H9 (cell line): ENCODE measurements around the gene CSTF2. TPM values are rescaled to one million over a fixed set of nuclear protein-coding genes. Genes with fewer than 3 reads are reported as not detected.
A peak's percentile ranks its signal among the peaks of the same experiment; 100 is the strongest.

Source experiments
- DNase-seq: peaks from one replicate; pipeline ENCODE4 v3.0.0-alpha.2; 2017
- H2AFZ ChIP-seq: one replicate; pipeline ENCODE4 v1.6.1; 2013; ENCODE audit warnings: mild to moderate bottlenecking, low read length, control low read depth, moderate library complexity
- H2AK5ac ChIP-seq: 2 replicates; pipeline ENCODE4 v1.6.1; 2013; ENCODE audit warnings: low read length, control low read depth, mixed read lengths; ENCODE audit not compliant: insufficient read length
- H2BK120ac ChIP-seq: one replicate; pipeline ENCODE4 v1.6.1; 2013; ENCODE audit warnings: low read depth, mild to moderate bottlenecking, low read length, control low read depth, inconsistent platforms; ENCODE audit not compliant: poor library complexity, severe bottlenecking
- H2BK12ac ChIP-seq: 2 replicates; pipeline ENCODE4 v1.6.1; 2013; ENCODE audit warnings: low read length, control low read depth, mixed read lengths, low read depth; ENCODE audit not compliant: insufficient read length
- H2BK15ac ChIP-seq: 2 replicates; pipeline ENCODE4 v1.6.1; 2013; ENCODE audit warnings: low read depth, low read length, control low read depth
- H2BK20ac ChIP-seq: one replicate; pipeline ENCODE4 v1.6.1; 2013; ENCODE audit warnings: low read depth, mild to moderate bottlenecking, low read length, control low read depth, inconsistent platforms; ENCODE audit not compliant: poor library complexity, severe bottlenecking
- H2BK5ac ChIP-seq: 2 replicates; pipeline ENCODE4 v1.6.1; 2013; ENCODE audit warnings: low read length, control low read depth, mixed read lengths; ENCODE audit not compliant: insufficient read length
- H3K14ac ChIP-seq: 2 replicates; pipeline ENCODE4 v1.6.1; 2013; ENCODE audit warnings: low read length, control low read depth; ENCODE audit not compliant: insufficient read depth
- H3K18ac ChIP-seq: 2 replicates; pipeline ENCODE4 v1.6.1; 2013; ENCODE audit warnings: low read depth, mild to moderate bottlenecking, mixed read lengths, low read length, control low read depth; ENCODE audit not compliant: insufficient read length
- H3K23ac ChIP-seq: 2 replicates; pipeline ENCODE4 v1.6.1; 2013; ENCODE audit warnings: low read length, control low read depth, mixed read lengths, low read depth; ENCODE audit not compliant: insufficient read length
- H3K23me2 ChIP-seq: 2 replicates; pipeline ENCODE4 v1.6.1; 2013; ENCODE audit warnings: low read depth, mild to moderate bottlenecking, mixed read lengths, low read length, control low read depth; ENCODE audit not compliant: insufficient read length, poor library complexity, severe bottlenecking
- H3K27ac ChIP-seq: 2 replicates; pipeline ENCODE4 v1.5.1; 2013; ENCODE audit warnings: low read length, control low read depth, mixed read lengths, low read depth; ENCODE audit not compliant: insufficient read length
- H3K27me3 ChIP-seq: 2 replicates; pipeline ENCODE4 v1.6.1; 2013; ENCODE audit warnings: low read length, control low read depth, inconsistent platforms; ENCODE audit not compliant: insufficient read depth
- H3K4ac ChIP-seq: 2 replicates; pipeline ENCODE4 v1.6.1; 2013; ENCODE audit warnings: low read depth, mild to moderate bottlenecking, control low read depth, inconsistent platforms, low read length, moderate library complexity
- H3K4me1 ChIP-seq: 2 replicates; pipeline ENCODE4 v1.6.1; 2013; ENCODE audit warnings: low read length, control low read depth, inconsistent platforms; ENCODE audit not compliant: insufficient read depth
- H3K4me2 ChIP-seq: 2 replicates; pipeline ENCODE4 v1.6.1; 2013; ENCODE audit warnings: low read length, control low read depth, mixed read lengths; ENCODE audit not compliant: insufficient read length, insufficient read depth
- H3K56ac ChIP-seq: 2 replicates; pipeline ENCODE4 v1.6.1; 2013; ENCODE audit warnings: low read depth, mild to moderate bottlenecking, mixed read lengths, low read length, control low read depth; ENCODE audit not compliant: insufficient read length
- H3K79me1 ChIP-seq: 2 replicates; pipeline ENCODE4 v1.6.1; 2013; ENCODE audit warnings: low read depth, mild to moderate bottlenecking, moderate library complexity, low read length, control low read depth, inconsistent platforms; ENCODE audit not compliant: insufficient read depth, poor library complexity, severe bottlenecking
- H3K79me2 ChIP-seq: 2 replicates; pipeline ENCODE4 v1.6.1; 2013; ENCODE audit warnings: low read length, control low read depth, inconsistent platforms; ENCODE audit not compliant: insufficient read depth
- H3K9ac ChIP-seq: 2 replicates; pipeline ENCODE4 v1.6.1; 2013; ENCODE audit warnings: low read length, control low read depth, mixed read lengths; ENCODE audit not compliant: insufficient read length; ENCODE audit errors: extremely low read depth
- H3K9me3 ChIP-seq: one replicate; pipeline ENCODE4 v1.6.1; 2013; ENCODE audit warnings: low read depth, low read length, inconsistent platforms; ENCODE audit not compliant: control insufficient read depth
- H3T11ph ChIP-seq: one replicate; pipeline ENCODE4 v1.6.1; 2013; ENCODE audit warnings: mild to moderate bottlenecking, low read length, control low read depth, inconsistent platforms
- H4K20me1 ChIP-seq: one replicate; pipeline ENCODE4 v1.6.1; 2013; ENCODE audit not compliant: control insufficient read depth, insufficient read length, insufficient read depth
- H4K5ac ChIP-seq: 2 replicates; pipeline ENCODE4 v1.6.1; 2013; ENCODE audit warnings: low read depth, mild to moderate bottlenecking, mixed read lengths, low read length, control low read depth; ENCODE audit not compliant: insufficient read length
- H4K8ac ChIP-seq: replicated peaks from 2 replicates; pipeline ENCODE4 v1.6.1; 2013; ENCODE audit warnings: low read length, control low read depth, mixed read lengths, low read depth; ENCODE audit not compliant: insufficient read length
- H4K91ac ChIP-seq: 2 replicates; pipeline ENCODE4 v1.6.1; 2013; ENCODE audit warnings: low read depth, mild to moderate bottlenecking, moderate library complexity, mixed read lengths, low read length, control low read depth; ENCODE audit not compliant: insufficient read length
- H3K27ac Mint-ChIP-seq, 3 experiments: 2 replicates in 2 of 3; 3 replicates in 1 of 3; pipeline ENCODE4 v1.8.0; 2020 to 2021; ENCODE audit warnings: mixed read lengths in 3 of 3, mild to moderate bottlenecking in 1 of 3, moderate library complexity in 1 of 3
- H3K27me3 Mint-ChIP-seq: 2 replicates; pipeline ENCODE4 v1.8.0; 2021; ENCODE audit warnings: low read depth, mild to moderate bottlenecking, moderate library complexity, mixed read lengths
- H3K36me3 Mint-ChIP-seq, 3 experiments: 2 replicates in 2 of 3; 3 replicates in 1 of 3; pipeline ENCODE4 v1.8.0; 2020 to 2021; ENCODE audit warnings: low read depth in 3 of 3, mixed read lengths in 3 of 3; ENCODE audit not compliant: insufficient read depth in 1 of 3
- H3K4me1 Mint-ChIP-seq, 2 experiments: 2 replicates each; pipeline ENCODE4 v1.8.0; 2020; ENCODE audit warnings: mixed read lengths in 2 of 2
- H3K4me3 Mint-ChIP-seq, 2 experiments: 2 replicates in 1 of 2; 3 replicates in 1 of 2; pipeline ENCODE4 v1.8.0; 2020 to 2021; ENCODE audit warnings: mild to moderate bottlenecking in 2 of 2, mixed read lengths in 2 of 2, moderate library complexity in 1 of 2
- H3K9me3 Mint-ChIP-seq, 2 experiments: 2 replicates in 1 of 2; 3 replicates in 1 of 2; pipeline ENCODE4 v1.8.0; 2020; ENCODE audit warnings: mild to moderate bottlenecking in 2 of 2, mixed read lengths in 2 of 2, moderate library complexity in 1 of 2
- WGBS: extraction: QIAGEN DNeasy Blood & Tissue Kit; methylation state at CpG from one replicate; pipeline ENCODE4 v1.1.7; 2013; ENCODE audit warnings: missing lambda C conversion rate, low lambda C conversion rate, mixed read lengths; ENCODE audit not compliant: insufficient read length; ENCODE audit errors: extremely low coverage; 5-methylcytosine and 5-hydroxymethylcytosine counted together
- total RNA-seq: library from RNA; stranded (reverse); gene quantifications from 2 replicates; pipeline ENCODE4 v1.2.1, GENCODE V29; 2021
- TF ChIP-seq, protein P1 (sequence below): fragments of 200-600 bp; sonication (generic); conservative IDR thresholded peaks from 3 replicates; pipeline ENCODE4 v1.8.0; 2021; ENCODE audit warnings: antibody characterized with exemption, mild to moderate bottlenecking

CSTF2 gene
- total RNA-seq, 1 experiment from 2014 or later: 30.2 TPM

GRCh38 chrX:100819534-100819836 lies 706 bp upstream of the CSTF2 start:
- H3K9me3 ChIP-seq: peaks cover 50% of the 10 kb centered on the region
- peak; percentile 23 for DNase-seq
- TF ChIP-seq, protein P1, sequence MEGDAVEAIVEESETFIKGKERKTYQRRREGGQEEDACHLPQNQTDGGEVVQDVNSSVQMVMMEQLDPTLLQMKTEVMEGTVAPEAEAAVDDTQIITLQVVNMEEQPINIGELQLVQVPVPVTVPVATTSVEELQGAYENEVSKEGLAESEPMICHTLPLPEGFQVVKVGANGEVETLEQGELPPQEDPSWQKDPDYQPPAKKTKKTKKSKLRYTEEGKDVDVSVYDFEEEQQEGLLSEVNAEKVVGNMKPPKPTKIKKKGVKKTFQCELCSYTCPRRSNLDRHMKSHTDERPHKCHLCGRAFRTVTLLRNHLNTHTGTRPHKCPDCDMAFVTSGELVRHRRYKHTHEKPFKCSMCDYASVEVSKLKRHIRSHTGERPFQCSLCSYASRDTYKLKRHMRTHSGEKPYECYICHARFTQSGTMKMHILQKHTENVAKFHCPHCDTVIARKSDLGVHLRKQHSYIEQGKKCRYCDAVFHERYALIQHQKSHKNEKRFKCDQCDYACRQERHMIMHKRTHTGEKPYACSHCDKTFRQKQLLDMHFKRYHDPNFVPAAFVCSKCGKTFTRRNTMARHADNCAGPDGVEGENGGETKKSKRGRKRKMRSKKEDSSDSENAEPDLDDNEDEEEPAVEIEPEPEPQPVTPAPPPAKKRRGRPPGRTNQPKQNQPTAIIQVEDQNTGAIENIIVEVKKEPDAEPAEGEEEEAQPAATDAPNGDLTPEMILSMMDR: no peak
- Mint-ChIP-seq H3K4me1 (peaks cover 4 to 5% of the 10 kb centered on the region in 2 experiments), H3K36me3 (peaks cover 6 to 22% (median 22%) of the 10 kb centered on the region in 3 experiments; a peak in 6 of 7 replicates), H3K9me3 (peaks cover 58 to 63% of the 10 kb centered on the region in 2 experiments), H3K27me3 (peaks cover 38% of the 10 kb centered on the region), H3K27ac (peak overlapping the region in 1 of 3 experiments; percentile 62; a peak in 1 of 7 replicates), H3K4me3 (peak overlapping the region; percentile 89 to 93)
- peak overlapping the region; percentile 62 for H3K4me2 ChIP-seq
- no peak overlapping the region for H4K91ac ChIP-seq
- H4K5ac ChIP-seq: no peak overlapping the region
- no CpG with 5 or more reads among the region's 15 CpGs for WGBS
- H3K23ac ChIP-seq: no peak overlapping the region
- no peaks in the 10 kb centered on the region for H4K20me1 ChIP-seq
- no peak overlapping the region for H2BK12ac ChIP-seq
- no peak overlapping the region for H3K9ac ChIP-seq
- H2AK5ac ChIP-seq: no peak overlapping the region
- H3T11ph ChIP-seq: no peak overlapping the region
- no peak overlapping the region for H3K56ac ChIP-seq
- no peaks in the 10 kb centered on the region for H3K79me2 ChIP-seq
- no peak overlapping the region for H3K14ac ChIP-seq
- no peak overlapping the region for H2BK15ac ChIP-seq
- H2BK20ac ChIP-seq: no peak overlapping the region
- no peaks in the 10 kb centered on the region for H3K4me1 ChIP-seq
- no peak overlapping the region for H2BK120ac ChIP-seq
- no peak overlapping the region for H2BK5ac ChIP-seq
- H3K18ac ChIP-seq: no peak overlapping the region
- H2AFZ ChIP-seq: no peak overlapping the region
- no peak overlapping the region for H3K27ac ChIP-seq
- H3K23me2 ChIP-seq: no peaks in the 10 kb centered on the region
- H3K27me3 ChIP-seq: no peaks in the 10 kb centered on the region; the same call in 1 of the 2 replicates
- no peak overlapping the region for H3K4ac ChIP-seq
- no peak overlapping the region for H4K8ac ChIP-seq
- no peaks in the 10 kb centered on the region for H3K79me1 ChIP-seq
